Hematopoietic multipotent progenitor cell treated with erythropoietin and hydrocortisone succinate and interleukin-3 and kit ligand, for 8 days (in vitro differentiated cells): Measurements from ENCODE around the gene KCTD17.
A peak's percentile ranks its signal among the peaks of the same experiment; 100 is the strongest.

Source experiments
- DNase-seq: peaks from one replicate; pipeline ENCODE4 v3.0.0-alpha.2; 2015

Gene KCTD17

GRCh38 chr22:37080438-37080837 lies 28.9 kb downstream of the KCTD17 start:
- DNase-seq, result no peak

GRCh38 chr22:37080838-37081237 lies 29.3 kb downstream of the KCTD17 start:
- DNase-seq, result no peak

GRCh38 chr22:37082251-37082873 lies 30.8 kb downstream of the KCTD17 start:
- DNase-seq, result no peak

- DNase-seq, result no peak
Measured at GRCh38 chr22:37083914-37084313, 32.4 kb downstream of the KCTD17 start.

- DNase-seq, result no peak
Measured at GRCh38 chr22:37084385-37084784, 32.8 kb downstream of the KCTD17 start.

GRCh38 chr22:37086184-37086583 lies 34.6 kb downstream of the KCTD17 start:
- DNase-seq, result no peak

- DNase-seq, result peak; percentile 23
Measured at GRCh38 chr22:37088108-37088605, 36.6 kb downstream of the KCTD17 start.

- no peak for DNase-seq
Measured at GRCh38 chr22:37088750-37089408, 37.3 kb downstream of the KCTD17 start.

GRCh38 chr22:37089434-37089833 lies 37.9 kb downstream of the KCTD17 start:
- no peak for DNase-seq

- no peak for DNase-seq
Measured at GRCh38 chr22:37090920-37091695, 39.6 kb downstream of the KCTD17 start.

GRCh38 chr22:37091994-37092393 lies 40.5 kb downstream of the KCTD17 start:
- DNase-seq, result no peak

- no peak for DNase-seq
Measured at GRCh38 chr22:37092997-37093396, 41.5 kb downstream of the KCTD17 start.

GRCh38 chr22:37094239-37094638 lies 42.7 kb downstream of the KCTD17 start:
- no peak for DNase-seq

GRCh38 chr22:37095113-37095512 lies 43.6 kb downstream of the KCTD17 start:
- no peak for DNase-seq

GRCh38 chr22:37097346-37097745 lies 45.8 kb downstream of the KCTD17 start:
- DNase-seq, result no peak

- DNase-seq, result no peak
Measured at GRCh38 chr22:37098976-37099591, 47.5 kb downstream of the KCTD17 start.

GRCh38 chr22:37100589-37101127 lies 49.1 kb downstream of the KCTD17 start:
- peak; percentile 57 for DNase-seq

GRCh38 chr22:37101311-37102066 lies 49.9 kb downstream of the KCTD17 start:
- DNase-seq, result no peak

GRCh38 chr22:37103151-37103550 lies 51.6 kb downstream of the KCTD17 start:
- DNase-seq, result no peak

- no peak for DNase-seq
Measured at GRCh38 chr22:37103656-37104452, 52.3 kb downstream of the KCTD17 start.

GRCh38 chr22:37105154-37105553 lies 53.6 kb downstream of the KCTD17 start:
- no peak for DNase-seq
